BE2C (cell line): Measurements from ENCODE around the gene CHCHD4.

ENCODE experiments used
- DNase-seq: peaks from one replicate; pipeline ENCODE4 v3.0.0-alpha.2; 2020
- H3K27me3 ChIP-seq: fragments of 250-450 bp; sonication (Bioruptor Pico); 2 replicates; pipeline ENCODE4 v1.5.1; 2020; ENCODE audit warnings: mild to moderate bottlenecking
- H3K36me3 ChIP-seq: fragments of 250-450 bp; sonication (Bioruptor Pico); 2 replicates; pipeline ENCODE4 v1.5.1; 2020; ENCODE audit warnings: mild to moderate bottlenecking
- H3K4me1 ChIP-seq: fragments of 250-450 bp; sonication (Bioruptor Pico); 2 replicates; pipeline ENCODE4 v1.5.1; 2020
- H3K4me3 ChIP-seq: 2 replicates; pipeline ENCODE4 v1.5.1; 2011; ENCODE audit warnings: low read depth, low read length
- H3K9me3 ChIP-seq: fragments of 250-450 bp; sonication (Bioruptor Pico); 2 replicates; pipeline ENCODE4 v1.5.1; 2020
- TF ChIP-seq, protein P1 (sequence below): IDR thresholded peaks from 2 replicates; pipeline ENCODE4 v1.5.1; 2012; ENCODE audit warnings: mild to moderate bottlenecking, low read depth, low read length

The CHCHD4 gene

DNA sequence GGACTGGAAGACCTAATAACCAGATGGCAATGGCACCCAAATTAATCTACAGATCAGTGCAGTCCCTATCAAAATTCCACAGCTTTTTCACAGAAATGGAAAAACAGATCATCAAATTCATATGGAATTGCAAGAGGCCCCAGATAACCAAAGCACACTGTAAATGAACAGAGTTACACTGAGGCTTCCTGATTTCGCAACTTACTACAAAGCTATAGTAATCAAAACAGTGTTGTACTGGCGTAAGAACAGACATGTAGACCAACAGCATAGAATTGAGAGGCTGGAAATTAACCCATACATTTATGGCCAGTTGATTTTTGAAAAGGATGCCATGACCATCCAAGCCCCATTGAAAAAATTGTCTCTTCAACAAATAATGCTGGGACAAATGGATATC lies 37.5 kb upstream of the CHCHD4 start:
- H3K36me3 ChIP-seq: peaks cover 2% of the 10 kb centered on the region; the same call in 1 of the 2 replicates
- no peaks in the 10 kb centered on the region for H3K27me3 ChIP-seq

DNA sequence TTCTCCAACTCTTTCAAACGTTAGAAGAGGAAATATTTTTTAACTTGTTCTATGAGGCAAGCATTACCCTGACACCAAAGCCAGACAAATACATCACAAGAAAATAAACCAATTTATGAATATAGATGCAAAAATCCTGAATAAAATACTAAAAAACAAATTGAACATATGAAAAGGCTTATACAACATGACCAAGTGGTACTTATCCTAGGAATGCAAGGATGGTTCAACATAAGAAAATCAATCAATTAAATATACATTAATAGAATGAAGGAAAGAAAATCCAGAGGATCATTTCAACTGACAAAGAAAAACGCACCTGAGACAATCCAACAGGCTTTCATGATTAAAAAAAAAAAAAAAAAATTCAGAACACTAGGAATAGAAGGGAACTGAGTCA lies 36.6 kb upstream of the CHCHD4 start:
- peaks cover 2% of the 10 kb centered on the region; the same call in 1 of the 2 replicates for H3K36me3 ChIP-seq

More for the DNA sequence above, 37.5 kb upstream of the CHCHD4 start:
- H3K9me3 ChIP-seq: no peaks in the 10 kb centered on the region
- no peaks in the 10 kb centered on the region for H3K4me1 ChIP-seq
- H3K4me3 ChIP-seq: no peak overlapping the region
- TF ChIP-seq, protein P1, sequence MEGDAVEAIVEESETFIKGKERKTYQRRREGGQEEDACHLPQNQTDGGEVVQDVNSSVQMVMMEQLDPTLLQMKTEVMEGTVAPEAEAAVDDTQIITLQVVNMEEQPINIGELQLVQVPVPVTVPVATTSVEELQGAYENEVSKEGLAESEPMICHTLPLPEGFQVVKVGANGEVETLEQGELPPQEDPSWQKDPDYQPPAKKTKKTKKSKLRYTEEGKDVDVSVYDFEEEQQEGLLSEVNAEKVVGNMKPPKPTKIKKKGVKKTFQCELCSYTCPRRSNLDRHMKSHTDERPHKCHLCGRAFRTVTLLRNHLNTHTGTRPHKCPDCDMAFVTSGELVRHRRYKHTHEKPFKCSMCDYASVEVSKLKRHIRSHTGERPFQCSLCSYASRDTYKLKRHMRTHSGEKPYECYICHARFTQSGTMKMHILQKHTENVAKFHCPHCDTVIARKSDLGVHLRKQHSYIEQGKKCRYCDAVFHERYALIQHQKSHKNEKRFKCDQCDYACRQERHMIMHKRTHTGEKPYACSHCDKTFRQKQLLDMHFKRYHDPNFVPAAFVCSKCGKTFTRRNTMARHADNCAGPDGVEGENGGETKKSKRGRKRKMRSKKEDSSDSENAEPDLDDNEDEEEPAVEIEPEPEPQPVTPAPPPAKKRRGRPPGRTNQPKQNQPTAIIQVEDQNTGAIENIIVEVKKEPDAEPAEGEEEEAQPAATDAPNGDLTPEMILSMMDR: no peak
- DNase-seq: no peak

DNA sequence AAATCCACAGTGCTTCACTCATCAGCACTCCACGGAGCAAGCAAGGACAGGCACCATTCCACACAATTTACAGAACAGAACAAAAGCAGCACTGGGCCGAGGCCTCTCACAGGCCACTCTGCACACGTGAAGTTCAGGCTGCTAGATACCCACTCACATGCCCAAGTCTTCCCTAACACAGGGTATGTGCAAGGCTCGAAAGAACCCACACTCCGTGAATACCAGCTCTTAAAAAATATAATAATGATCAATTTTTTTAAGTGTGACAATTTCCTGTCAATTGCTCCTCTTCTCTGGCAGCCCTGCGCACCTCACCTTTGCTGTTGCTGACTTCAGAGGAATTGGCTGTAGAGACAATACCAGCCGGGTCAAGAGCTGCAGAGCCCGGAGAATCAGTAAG lies 34.8 kb upstream of the CHCHD4 start:
- Histone ChIP-seq H3K27me3 (no peaks in the 10 kb centered on the region), H3K9me3 (no peaks in the 10 kb centered on the region), H3K36me3 (peaks cover 2% of the 10 kb centered on the region; the same call in 1 of the 2 replicates), H3K4me1 (no peaks in the 10 kb centered on the region), H3K4me3 (no peak overlapping the region)
- no peak for DNase-seq
- TF ChIP-seq, protein P1: no peak

More for the DNA sequence above, 36.6 kb upstream of the CHCHD4 start:
- Histone ChIP-seq H3K4me3 (no peak overlapping the region), H3K4me1 (no peaks in the 10 kb centered on the region), H3K27me3 (no peaks in the 10 kb centered on the region), H3K9me3 (no peaks in the 10 kb centered on the region)
- no peak for DNase-seq
- TF ChIP-seq, protein P1: no peak

DNA sequence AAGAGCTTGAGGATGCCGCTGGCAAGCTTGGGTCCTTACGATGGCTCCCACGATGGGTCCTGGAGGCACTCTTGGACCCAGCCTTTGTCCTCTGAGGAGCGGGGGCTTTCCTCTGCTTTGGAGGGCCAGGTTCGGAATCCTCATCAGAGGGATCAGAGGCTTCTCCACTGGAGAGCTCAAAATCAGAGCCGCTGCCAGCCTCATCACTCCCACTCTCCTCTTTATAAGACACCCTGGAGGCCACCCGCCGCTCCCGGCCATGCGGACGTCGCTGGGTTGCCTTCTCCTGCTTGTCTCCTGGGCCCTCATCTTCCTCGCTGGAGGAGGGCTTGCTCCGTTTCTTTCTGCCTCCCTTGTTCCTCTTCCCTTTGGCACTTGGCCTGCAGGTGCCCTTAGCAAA lies 33.7 kb upstream of the CHCHD4 start:
- Histone ChIP-seq H3K9me3 (no peaks in the 10 kb centered on the region), H3K36me3 (peaks cover 2% of the 10 kb centered on the region; the same call in 1 of the 2 replicates), H3K4me1 (no peaks in the 10 kb centered on the region), H3K4me3 (no peak overlapping the region), H3K27me3 (no peaks in the 10 kb centered on the region)
- DNase-seq: no peak
- TF ChIP-seq, protein P1: no peak

DNA sequence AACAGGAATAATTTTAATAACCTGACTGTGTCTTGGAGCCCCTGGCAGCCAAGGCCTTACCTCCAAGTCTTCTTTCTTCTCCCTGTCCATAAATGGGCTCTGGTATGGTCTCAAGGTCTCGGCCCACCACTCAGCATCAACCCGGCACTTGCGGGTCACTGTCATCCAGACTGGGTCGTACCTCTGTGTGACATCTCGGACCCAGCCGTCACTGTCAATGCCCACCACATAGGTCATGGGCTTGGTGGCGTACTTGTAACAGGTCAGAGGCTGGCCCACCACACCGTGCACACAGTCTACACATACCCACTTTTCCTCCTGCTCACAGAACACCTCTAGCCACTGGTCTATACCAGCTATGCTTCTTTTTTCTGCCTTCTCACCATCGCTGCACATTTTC lies 33.3 kb upstream of the CHCHD4 start:
- Histone ChIP-seq H3K9me3 (no peaks in the 10 kb centered on the region), H3K27me3 (no peaks in the 10 kb centered on the region), H3K4me1 (no peaks in the 10 kb centered on the region), H3K4me3 (no peak overlapping the region), H3K36me3 (peaks cover 2% of the 10 kb centered on the region; the same call in 1 of the 2 replicates)
- TF ChIP-seq, protein P1: no peak
- no peak for DNase-seq

DNA sequence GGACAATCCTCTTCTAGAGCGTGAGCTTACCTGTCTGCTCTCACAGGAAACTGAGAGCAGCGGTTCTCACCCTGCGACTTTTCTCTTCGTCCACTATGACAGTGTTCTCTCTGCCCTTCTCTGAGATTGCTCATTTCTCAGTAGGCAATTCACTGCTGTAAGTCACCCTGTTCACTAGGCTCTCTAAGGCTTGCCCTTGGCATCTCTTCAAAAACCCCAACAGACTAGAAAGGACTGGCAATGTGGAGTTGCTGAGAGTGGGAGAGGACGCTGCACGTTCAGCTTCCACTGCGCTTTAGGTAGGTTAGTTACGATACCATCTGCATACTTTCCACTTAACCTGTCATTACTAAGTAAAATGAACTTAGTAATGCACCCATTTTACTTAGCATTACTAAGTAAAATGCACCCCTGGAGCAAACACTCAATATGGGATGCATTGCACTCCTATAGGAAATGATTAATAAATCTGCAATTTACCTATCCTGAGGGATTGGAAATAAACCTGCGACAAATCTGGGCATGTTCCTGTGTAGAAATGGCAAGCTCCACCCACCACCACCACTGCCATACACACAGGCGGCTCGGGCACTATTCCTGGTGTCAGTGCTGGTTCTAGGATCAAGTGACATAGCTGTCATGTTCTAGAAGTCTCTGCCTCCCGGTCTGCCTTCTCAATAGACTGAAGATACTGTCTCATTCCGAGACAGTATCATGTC lies 32.3 kb upstream of the CHCHD4 start:
- Histone ChIP-seq H3K9me3 (no peaks in the 10 kb centered on the region), H3K36me3 (peaks cover 2% of the 10 kb centered on the region; the same call in 1 of the 2 replicates), H3K27me3 (no peaks in the 10 kb centered on the region), H3K4me3 (no peak overlapping the region), H3K4me1 (no peaks in the 10 kb centered on the region)
- TF ChIP-seq, protein P1: no peak
- no peak for DNase-seq
